BE2C (cell line): ENCODE data around the gene AUH.

Source experiments
- DNase-seq: peaks from one replicate; pipeline ENCODE4 v3.0.0-alpha.2; 2020
- H3K27me3 ChIP-seq: fragments of 250-450 bp; sonication (Bioruptor Pico); 2 replicates; pipeline ENCODE4 v1.5.1; 2020; ENCODE audit warnings: mild to moderate bottlenecking
- H3K36me3 ChIP-seq: fragments of 250-450 bp; sonication (Bioruptor Pico); 2 replicates; pipeline ENCODE4 v1.5.1; 2020; ENCODE audit warnings: mild to moderate bottlenecking
- H3K4me1 ChIP-seq: fragments of 250-450 bp; sonication (Bioruptor Pico); 2 replicates; pipeline ENCODE4 v1.5.1; 2020
- H3K4me3 ChIP-seq: 2 replicates; pipeline ENCODE4 v1.5.1; 2011; ENCODE audit warnings: low read depth, low read length
- H3K9me3 ChIP-seq: fragments of 250-450 bp; sonication (Bioruptor Pico); 2 replicates; pipeline ENCODE4 v1.5.1; 2020
- TF ChIP-seq, protein P1 (sequence below): IDR thresholded peaks from 2 replicates; pipeline ENCODE4 v1.5.1; 2012; ENCODE audit warnings: mild to moderate bottlenecking, low read depth, low read length

Gene AUH

DNA sequence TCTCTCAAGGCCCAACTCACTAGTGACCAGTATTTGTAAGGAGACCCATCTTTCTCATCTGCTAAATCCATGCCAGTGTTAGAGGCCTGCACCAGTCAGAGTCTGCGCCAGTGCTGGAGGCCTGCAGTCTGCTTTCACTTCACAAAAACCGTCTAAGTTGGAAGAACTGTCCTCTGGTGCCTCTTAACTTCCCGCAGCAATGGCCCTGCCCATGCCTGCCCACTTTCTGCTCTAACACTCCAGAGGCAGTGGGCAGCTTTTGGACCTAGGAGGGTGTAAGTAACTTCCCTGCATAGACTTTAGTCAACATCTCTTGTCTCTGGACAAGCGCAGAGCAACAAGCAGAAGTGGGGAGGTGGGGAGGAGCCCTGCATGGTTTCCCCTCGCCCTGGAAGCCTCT lies 152.9 kb downstream of the AUH start:
- no peaks in the 10 kb centered on the region for H3K4me1 ChIP-seq
- H3K4me3 ChIP-seq = no peak overlapping the region
- no peaks in the 10 kb centered on the region for H3K36me3 ChIP-seq
- TF ChIP-seq, protein P1, sequence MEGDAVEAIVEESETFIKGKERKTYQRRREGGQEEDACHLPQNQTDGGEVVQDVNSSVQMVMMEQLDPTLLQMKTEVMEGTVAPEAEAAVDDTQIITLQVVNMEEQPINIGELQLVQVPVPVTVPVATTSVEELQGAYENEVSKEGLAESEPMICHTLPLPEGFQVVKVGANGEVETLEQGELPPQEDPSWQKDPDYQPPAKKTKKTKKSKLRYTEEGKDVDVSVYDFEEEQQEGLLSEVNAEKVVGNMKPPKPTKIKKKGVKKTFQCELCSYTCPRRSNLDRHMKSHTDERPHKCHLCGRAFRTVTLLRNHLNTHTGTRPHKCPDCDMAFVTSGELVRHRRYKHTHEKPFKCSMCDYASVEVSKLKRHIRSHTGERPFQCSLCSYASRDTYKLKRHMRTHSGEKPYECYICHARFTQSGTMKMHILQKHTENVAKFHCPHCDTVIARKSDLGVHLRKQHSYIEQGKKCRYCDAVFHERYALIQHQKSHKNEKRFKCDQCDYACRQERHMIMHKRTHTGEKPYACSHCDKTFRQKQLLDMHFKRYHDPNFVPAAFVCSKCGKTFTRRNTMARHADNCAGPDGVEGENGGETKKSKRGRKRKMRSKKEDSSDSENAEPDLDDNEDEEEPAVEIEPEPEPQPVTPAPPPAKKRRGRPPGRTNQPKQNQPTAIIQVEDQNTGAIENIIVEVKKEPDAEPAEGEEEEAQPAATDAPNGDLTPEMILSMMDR = no peak
- no peaks in the 10 kb centered on the region for H3K27me3 ChIP-seq
- DNase-seq = no peak
- H3K9me3 ChIP-seq = no peaks in the 10 kb centered on the region

DNA sequence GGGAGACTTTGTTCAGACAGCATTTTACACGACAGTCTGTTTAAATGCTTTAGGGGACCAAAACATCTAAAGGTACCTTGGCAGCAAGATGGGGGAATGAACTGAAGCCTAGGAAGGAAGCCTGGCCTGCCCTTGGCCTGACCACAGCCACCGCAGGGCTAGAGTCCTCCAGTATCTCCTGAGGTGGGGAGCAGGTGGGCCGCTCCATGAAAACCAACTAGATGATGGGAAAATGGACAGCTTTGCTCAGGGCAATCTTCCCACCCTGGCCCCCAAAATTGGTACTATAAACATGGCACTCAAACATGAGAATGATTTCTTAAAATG lies 153.3 kb downstream of the AUH start:
- Histone ChIP-seq H3K4me1 (no peaks in the 10 kb centered on the region), H3K36me3 (no peaks in the 10 kb centered on the region), H3K9me3 (no peaks in the 10 kb centered on the region), H3K27me3 (no peaks in the 10 kb centered on the region), H3K4me3 (no peak overlapping the region)
- TF ChIP-seq, protein P1 = no peak
- no peak for DNase-seq

DNA sequence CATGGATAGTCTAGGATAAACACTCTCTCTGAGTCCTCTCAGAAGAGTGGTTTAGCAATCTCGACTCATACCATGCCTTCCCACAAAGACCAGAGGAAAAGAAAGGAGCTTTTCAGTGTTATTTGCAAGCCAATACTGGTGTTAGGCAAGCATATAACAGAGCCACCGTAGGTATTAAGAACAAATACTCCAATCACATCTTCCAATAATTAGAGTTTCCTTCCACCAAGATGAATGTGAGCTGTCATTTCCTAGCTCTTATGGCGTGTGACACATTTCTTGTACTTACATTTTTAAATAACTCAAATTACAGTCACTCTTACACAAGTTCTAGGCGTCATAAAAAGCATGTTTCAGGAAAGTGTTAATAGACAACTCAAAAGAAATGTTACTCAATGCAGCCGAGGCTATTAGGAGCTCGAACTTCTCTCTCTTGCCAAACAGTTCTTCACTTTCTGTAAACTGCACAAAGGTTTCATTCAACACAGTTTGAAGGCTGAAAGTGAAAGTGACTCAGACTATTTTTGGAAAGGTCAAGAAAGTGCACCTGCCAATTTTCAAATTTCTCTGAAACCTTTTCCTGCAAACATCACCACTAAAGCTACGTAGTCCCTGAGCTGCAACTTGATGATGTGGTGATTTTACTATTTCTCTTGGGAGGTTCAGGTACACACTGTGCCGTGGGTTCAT lies 153.8 kb downstream of the AUH start:
- Histone ChIP-seq H3K4me3 (no peak overlapping the region), H3K27me3 (no peaks in the 10 kb centered on the region), H3K4me1 (no peaks in the 10 kb centered on the region), H3K9me3 (no peaks in the 10 kb centered on the region), H3K36me3 (no peaks in the 10 kb centered on the region)
- TF ChIP-seq, protein P1 = no peak
- DNase-seq = no peak

DNA sequence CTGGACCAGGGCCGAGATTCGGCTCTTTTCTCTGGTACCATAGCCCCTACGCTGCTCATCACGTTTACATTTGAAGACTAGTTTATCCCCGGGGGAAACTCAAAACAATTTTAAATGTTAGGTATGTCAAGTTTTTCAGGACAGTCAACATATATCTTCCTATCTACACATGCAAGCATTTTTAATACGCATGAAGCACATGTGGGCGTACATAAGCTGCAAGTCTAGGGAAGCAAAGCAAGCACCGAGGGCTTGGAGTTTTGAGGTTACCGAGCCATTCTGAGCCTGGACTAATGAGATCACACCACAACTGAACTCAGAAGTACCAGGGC lies 154.4 kb downstream of the AUH start:
- no peaks in the 10 kb centered on the region for H3K27me3 ChIP-seq
- TF ChIP-seq, protein P1 = no peak
- H3K4me1 ChIP-seq = no peaks in the 10 kb centered on the region
- no peaks in the 10 kb centered on the region for H3K36me3 ChIP-seq
- H3K4me3 ChIP-seq = no peak overlapping the region
- H3K9me3 ChIP-seq = no peaks in the 10 kb centered on the region
- no peak for DNase-seq

DNA sequence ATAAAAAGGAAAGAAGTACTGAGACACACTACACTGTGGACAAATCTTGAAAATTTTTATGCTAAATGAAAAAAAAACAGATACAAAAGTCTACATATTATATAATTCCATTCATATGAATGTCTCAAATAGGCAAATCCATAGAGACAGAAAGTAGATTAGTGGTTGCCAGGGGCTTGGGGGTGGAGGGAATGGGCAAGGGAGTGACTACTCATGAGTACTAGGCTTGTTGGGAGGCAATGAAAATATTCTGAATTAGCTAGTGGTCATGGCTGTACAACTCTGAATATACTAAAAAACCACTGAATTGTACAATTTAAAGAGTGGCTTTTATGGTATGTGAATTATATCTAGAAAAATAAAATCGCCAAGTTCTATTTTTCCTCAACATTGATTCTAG lies 154.9 kb downstream of the AUH start:
- DNase-seq = no peak
- H3K4me1 ChIP-seq = no peaks in the 10 kb centered on the region
- no peaks in the 10 kb centered on the region for H3K36me3 ChIP-seq
- no peaks in the 10 kb centered on the region for H3K27me3 ChIP-seq
- no peak overlapping the region for H3K4me3 ChIP-seq
- H3K9me3 ChIP-seq = no peaks in the 10 kb centered on the region
- TF ChIP-seq, protein P1 = no peak

DNA sequence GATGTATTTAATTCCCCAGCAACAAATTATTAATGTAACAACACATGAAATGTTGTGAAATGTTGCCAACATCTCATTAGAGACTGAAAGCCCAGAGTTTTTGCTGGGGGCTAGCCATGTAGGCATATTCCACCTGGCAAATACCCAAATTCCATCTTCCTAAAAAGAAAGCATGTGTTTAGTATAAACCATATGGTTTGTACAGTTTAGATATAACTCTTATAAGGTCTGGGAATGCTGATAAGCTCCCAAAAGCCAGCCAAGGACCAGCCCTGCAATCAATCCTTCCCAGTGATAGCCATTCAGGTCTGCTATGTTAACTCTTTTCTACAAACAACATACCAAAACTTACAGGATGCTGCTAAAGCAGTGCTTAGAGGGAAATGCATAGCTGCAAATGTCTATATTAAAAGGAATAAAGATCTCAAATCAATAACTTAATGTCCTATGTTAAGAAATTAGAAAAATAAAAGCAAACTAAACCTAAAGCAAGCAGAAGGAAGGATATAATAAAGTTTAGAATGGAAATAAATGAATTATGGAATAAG lies 158.9 kb downstream of the AUH start:
- Histone ChIP-seq H3K36me3 (no peaks in the 10 kb centered on the region), H3K9me3 (no peaks in the 10 kb centered on the region), H3K27me3 (no peaks in the 10 kb centered on the region), H3K4me1 (no peaks in the 10 kb centered on the region), H3K4me3 (no peak overlapping the region)
- DNase-seq = no peak
- TF ChIP-seq, protein P1 = no peak
